Liver (tissue), 3 donors: ENCODE results near the gene SV2B.
"Not testable (repeated sequence)": the region's sequence is repeated elsewhere in the genome, so short reads cannot be mapped to it uniquely, and the experiment has no call there.

Experiments used
- CTCF ChIP-seq: fragments of 150-350 bp; IDR thresholded peaks from 2 replicates; pipeline ENCODE4 v1.5.1; 2017; ENCODE audit warnings: improper control_type of control experiment, low read depth, low read length; ENCODE audit not compliant: missing input control
- REST ChIP-seq: IDR thresholded peaks from 2 replicates; pipeline ENCODE4 v1.6.1; 2016; ENCODE audit warnings: antibody characterized with exemption, mild to moderate bottlenecking
- RXRA ChIP-seq, 2 donors: IDR thresholded peaks; 2 replicates each; pipeline ENCODE4 v1.6.1; 2017 to 2018; ENCODE audit warnings: antibody characterized with exemption in 2 of 2, mild to moderate bottlenecking in 1 of 2
- donor health status: healthy.
- donor health status: healthy.

- not testable (repeated sequence) for TF ChIP-seq REST; CTCF; RXRA (IDR thresholded peaks at IDR 0.05)
Observed at GRCh38 chr15:91093866-91094265, 6.2 kb upstream of the SV2B start.
